Endodermal cell (in vitro differentiated cells): ENCODE results near the gene ABR. TPM values are rescaled to one million over a fixed set of nuclear protein-coding genes. Genes with fewer than 3 reads are reported as not detected.

Experiments
- DNase-seq: peaks from one replicate; pipeline ENCODE4 v3.0.0-alpha.2; 2017
- H3K27ac ChIP-seq: 2 replicates; pipeline ENCODE4 v1.5.1; 2013; ENCODE audit warnings: mild to moderate bottlenecking, low read depth, low read length, moderate library complexity
- H3K27me3 ChIP-seq: 2 replicates; pipeline ENCODE4 v1.6.1; 2013; ENCODE audit warnings: mild to moderate bottlenecking, low read length, moderate library complexity; ENCODE audit not compliant: insufficient read depth, control insufficient read depth, poor library complexity, severe bottlenecking
- H3K36me3 ChIP-seq: 2 replicates; pipeline ENCODE4 v1.7.0; 2013; ENCODE audit warnings: mild to moderate bottlenecking, low read length, moderate library complexity; ENCODE audit not compliant: control insufficient read depth, insufficient read depth
- H3K4me1 ChIP-seq: one replicate; pipeline ENCODE4 v1.7.0; 2013; ENCODE audit warnings: low read length; ENCODE audit not compliant: control insufficient read depth, insufficient read depth
- H3K4me3 ChIP-seq: 2 replicates; pipeline ENCODE4 v1.5.1; 2013; ENCODE audit warnings: mild to moderate bottlenecking, low read length, moderate library complexity
- H3K9ac ChIP-seq: 2 replicates; pipeline ENCODE4 v1.6.1; 2013; ENCODE audit warnings: mild to moderate bottlenecking, low read length, moderate library complexity; ENCODE audit not compliant: poor library complexity, severe bottlenecking; ENCODE audit errors: extremely low read depth
- H3K9me3 ChIP-seq: 2 replicates; pipeline ENCODE4 v1.6.1; 2013; ENCODE audit warnings: mild to moderate bottlenecking, low read length, moderate library complexity; ENCODE audit not compliant: control insufficient read depth
- H3K27ac Mint-ChIP-seq: 2 replicates; pipeline ENCODE4 v1.8.0; 2020; ENCODE audit warnings: mixed read lengths
- H3K27me3 Mint-ChIP-seq: 2 replicates; pipeline ENCODE4 v1.8.0; 2021; ENCODE audit warnings: mild to moderate bottlenecking, mixed read lengths; ENCODE audit not compliant: insufficient read depth
- H3K36me3 Mint-ChIP-seq: 2 replicates; pipeline ENCODE4 v1.8.0; 2020; ENCODE audit warnings: low read depth, mixed read lengths
- H3K4me1 Mint-ChIP-seq: 2 replicates; pipeline ENCODE4 v1.8.0; 2020; ENCODE audit warnings: mixed read lengths
- H3K4me3 Mint-ChIP-seq: 2 replicates; pipeline ENCODE4 v1.8.0; 2020; ENCODE audit warnings: mild to moderate bottlenecking, moderate library complexity, mixed read lengths
- H3K9me3 Mint-ChIP-seq: 2 replicates; pipeline ENCODE4 v1.8.0; 2020; ENCODE audit warnings: mild to moderate bottlenecking, mixed read lengths
- CTCF ChIP-seq: fragments of 200-600 bp; sonication (generic); conservative IDR thresholded peaks from 2 replicates; pipeline ENCODE4 v1.5.0; 2021; ENCODE audit warnings: antibody characterized with exemption, mild to moderate bottlenecking
- WGBS, 2 experiments: methylation state at CpG; one replicate each; pipeline versions ENCODE4 v1.1.5 to v1.1.7; 2013; ENCODE audit warnings: missing lambda C conversion rate in 2 of 2, mixed read lengths in 1 of 2; ENCODE audit not compliant: insufficient coverage in 1 of 2, insufficient read length in 1 of 2; 5-methylcytosine and 5-hydroxymethylcytosine counted together
- total RNA-seq, 2 donors: library from RNA; stranded (reverse); fragmentation: NEBNext Ultra II Directional in 1 of 2; extraction: Animal tissue kit (Norgen Biotek cat#: 25700) in 1 of 2; gene quantifications; 2 replicates in 1 of 2; 3 replicates in 1 of 2; pipeline ENCODE4 v1.2.1, GENCODE V29; 2021

ABR gene
- total RNA-seq, 2 donors from 2014 or later = 51.1 to 58.7 TPM

DNA sequence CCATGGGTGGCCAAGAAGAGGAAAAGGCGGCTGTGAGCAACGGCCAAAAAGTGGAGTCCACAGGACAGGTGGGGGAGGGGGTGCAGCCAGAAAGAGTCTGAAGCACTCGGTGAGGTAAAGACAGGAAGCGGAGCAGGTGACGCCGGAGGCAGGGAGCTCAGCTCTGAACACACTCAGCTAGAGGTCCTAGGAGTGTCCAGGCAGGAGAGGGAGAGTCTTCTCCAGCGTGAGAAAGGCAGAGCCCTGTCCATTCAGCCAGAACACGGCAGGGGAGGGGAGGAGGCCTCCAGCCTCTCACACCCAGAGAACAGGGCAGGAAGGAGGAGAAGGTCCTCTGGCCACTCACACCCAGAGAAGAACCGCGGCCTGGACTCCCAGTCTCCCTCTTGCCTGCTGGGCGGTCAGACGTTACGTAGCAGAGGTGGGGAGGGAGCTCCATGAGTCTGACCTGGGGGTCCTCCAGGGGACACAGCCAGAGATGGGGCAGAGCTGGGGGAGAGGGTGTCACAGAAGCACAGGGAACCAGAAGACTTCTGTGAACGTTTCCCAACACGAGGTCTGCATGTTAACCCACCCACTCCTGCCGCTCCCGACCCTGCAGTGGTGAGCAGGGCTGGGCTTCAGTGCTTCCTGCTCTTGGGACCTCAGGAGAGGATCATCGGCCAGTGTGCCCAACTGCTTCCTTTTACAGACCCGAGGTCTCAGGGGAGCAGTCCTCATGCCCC is 89.2 kb downstream of the ABR start:
- Histone ChIP-seq H3K4me3 (no peak overlapping the region), H3K4me1 (no peaks in the 10 kb centered on the region), H3K9ac (no peak overlapping the region), H3K27me3 (no peaks in the 10 kb centered on the region), H3K36me3 (peaks cover 8% of the 10 kb centered on the region), H3K27ac (no peak overlapping the region), H3K9me3 (no peaks in the 10 kb centered on the region)
- no peak for DNase-seq
- Mint-ChIP-seq H3K4me1 (peaks cover 3% of the 10 kb centered on the region), H3K27ac (peak overlapping the region; percentile 69), H3K36me3 (peaks cover 27% of the 10 kb centered on the region), H3K27me3 (no peaks in the 10 kb centered on the region), H3K9me3 (no peaks in the 10 kb centered on the region), H3K4me3 (no peak overlapping the region)
- 93 to 96% methylated on average over 15 to 19 of the region's 19 CpGs for WGBS, 2 experiments
- TF ChIP-seq CTCF = no peak

- no peak overlapping the region for H3K4me3 Mint-ChIP-seq
- no peaks in the 10 kb centered on the region for H3K27me3 Mint-ChIP-seq
- Histone ChIP-seq H3K27ac (no peak overlapping the region), H3K4me1 (no peaks in the 10 kb centered on the region), H3K9ac (no peak overlapping the region), H3K36me3 (peaks cover 8% of the 10 kb centered on the region), H3K9me3 (no peaks in the 10 kb centered on the region), H3K4me3 (no peak overlapping the region), H3K27me3 (no peaks in the 10 kb centered on the region)
- H3K27ac Mint-ChIP-seq = peak overlapping the region; percentile 69
- no peaks in the 10 kb centered on the region for H3K9me3 Mint-ChIP-seq
- peaks cover 26% of the 10 kb centered on the region for H3K36me3 Mint-ChIP-seq
- WGBS, 2 experiments = 90 to 93% methylated on average over 13 of the region's 13 CpGs
- no peak for DNase-seq
- peaks cover 3% of the 10 kb centered on the region for H3K4me1 Mint-ChIP-seq
- TF ChIP-seq CTCF = no peak
Observed at GRCh38 chr17:1089915-1090314, 89.9 kb downstream of the ABR start.

DNA sequence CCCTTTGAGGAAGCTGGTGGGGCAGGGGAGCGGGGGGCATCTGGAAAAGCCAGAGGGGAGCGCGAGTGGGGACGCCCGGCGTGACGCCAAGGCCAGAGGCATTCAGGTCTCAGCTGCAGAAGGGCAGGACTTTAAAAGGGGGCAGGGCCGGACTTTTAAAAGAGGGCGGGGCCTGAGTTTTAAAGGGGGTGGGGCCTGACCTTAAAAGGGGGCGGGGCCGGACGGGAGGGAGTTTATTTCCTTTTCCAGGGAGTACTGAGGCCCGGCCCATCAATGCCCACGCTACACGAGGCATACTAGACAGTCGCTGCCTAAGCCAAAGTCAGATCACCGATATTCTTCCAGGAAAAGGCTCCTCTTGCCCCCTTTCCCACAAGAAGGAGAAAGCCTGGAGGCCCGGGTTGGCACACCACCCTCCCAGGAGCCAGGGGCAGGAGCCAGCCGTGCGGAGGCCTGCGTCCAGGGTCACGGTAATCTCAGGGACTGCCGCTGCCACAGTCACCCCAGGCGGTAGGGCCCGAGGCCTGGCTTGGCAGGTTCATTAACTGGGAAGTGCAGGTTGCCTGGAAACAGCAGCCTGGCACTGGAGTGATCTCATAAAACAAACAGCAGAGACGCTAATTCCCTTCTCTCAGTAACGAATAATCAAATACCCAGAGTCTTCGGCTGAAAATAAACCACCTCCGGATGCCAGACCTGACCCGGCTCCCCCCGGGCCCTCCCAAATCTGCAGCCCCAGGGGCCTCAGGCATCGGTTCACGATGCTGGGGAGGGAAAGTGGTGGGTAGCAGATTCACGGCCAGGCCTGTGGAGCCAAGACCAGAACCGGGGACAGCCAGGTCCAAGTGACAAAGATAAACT is 92.2 kb downstream of the ABR start:
- Mint-ChIP-seq H3K9me3 (no peaks in the 10 kb centered on the region), H3K27ac (no peak overlapping the region), H3K4me1 (peaks cover 3% of the 10 kb centered on the region), H3K27me3 (no peaks in the 10 kb centered on the region), H3K4me3 (no peak overlapping the region), H3K36me3 (peaks cover 15% of the 10 kb centered on the region)
- Histone ChIP-seq H3K27ac (peak overlapping the region; percentile 88), H3K4me3 (no peak overlapping the region), H3K36me3 (peaks cover 8% of the 10 kb centered on the region), H3K27me3 (no peaks in the 10 kb centered on the region), H3K9ac (no peak overlapping the region), H3K4me1 (no peaks in the 10 kb centered on the region), H3K9me3 (no peaks in the 10 kb centered on the region)
- peak; percentile 95 for DNase-seq
- no peak for TF ChIP-seq CTCF
- WGBS, 2 experiments = 74 to 79% methylated on average over 19 to 35 of the region's 35 CpGs
